Measurements from ENCODE around the gene ZNF670. TPM values are rescaled to one million over a fixed set of nuclear protein-coding genes. Genes with fewer than 3 reads are reported as not detected.

The ZNF670 gene
- total RNA-seq, 1 experiment from 2014 or later: 2.5 TPM

DNA sequence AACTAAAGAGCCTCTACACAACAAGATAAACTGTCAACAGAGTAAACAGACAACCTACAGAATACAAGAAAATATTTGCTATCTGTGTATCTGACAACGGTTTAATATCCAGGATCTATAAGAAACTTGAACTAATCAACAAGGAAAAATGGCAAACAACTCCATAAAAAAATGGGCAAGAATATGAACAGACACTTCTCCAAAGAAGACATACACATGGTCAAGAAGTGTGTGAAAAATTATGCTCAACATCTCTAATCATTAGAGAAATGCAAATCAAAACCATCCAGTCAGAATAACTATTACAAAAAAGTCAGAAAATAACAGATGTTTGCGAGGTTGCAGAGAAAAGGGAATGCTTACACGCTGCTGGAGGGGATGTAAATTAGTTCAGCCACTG, 8.0 kb downstream of the ZNF670 start:
- BruUV-seq (replicated peaks): no TSS peak
- ChIA-PET POLR2A (ENCODE audit: unreplicated experiment) (no interaction called here), CTCF (no interaction called here)
- Histone ChIP-seq H3K27ac (no peak overlapping the region), H3K4me2 (no peak overlapping the region), H3F3A (ENCODE audit: insufficient read depth, low read depth) (no peaks in the 10 kb centered on the region), H3K9me2 (ENCODE audit: insufficient read depth) (no peaks in the 10 kb centered on the region), H3K4me3 (no peak overlapping the region), H4K20me1 (ENCODE audit: insufficient read depth) (no peaks in the 10 kb centered on the region), H2AFZ (no peak overlapping the region), H3K4me1 (replicated peaks; ENCODE audit: insufficient read depth) (no peaks in the 10 kb centered on the region), H3K36me3 (ENCODE audit: low read depth) (no peaks in the 10 kb centered on the region; the same call in 1 of the 2 replicates), H3K79me2 (ENCODE audit: low read depth) (0 out of 2 replicates have a peak, but pooled peaks cover 10% of the 10 kb centered on the region), H3K27me3 (ENCODE audit: insufficient read depth, low read depth) (no peaks in the 10 kb centered on the region), H3K9me3 (ENCODE audit: insufficient read depth, low read depth) (no peaks in the 10 kb centered on the region)
- intact Hi-C loops (cut with micrococcal nuclease; ENCODE audit: unreplicated experiment): no loop called here
- no peak for TF ChIP-seq EZH2 (IDR thresholded peaks at IDR 0.05; ENCODE audit: low read depth)
- TF ChIP-seq, protein P1, sequence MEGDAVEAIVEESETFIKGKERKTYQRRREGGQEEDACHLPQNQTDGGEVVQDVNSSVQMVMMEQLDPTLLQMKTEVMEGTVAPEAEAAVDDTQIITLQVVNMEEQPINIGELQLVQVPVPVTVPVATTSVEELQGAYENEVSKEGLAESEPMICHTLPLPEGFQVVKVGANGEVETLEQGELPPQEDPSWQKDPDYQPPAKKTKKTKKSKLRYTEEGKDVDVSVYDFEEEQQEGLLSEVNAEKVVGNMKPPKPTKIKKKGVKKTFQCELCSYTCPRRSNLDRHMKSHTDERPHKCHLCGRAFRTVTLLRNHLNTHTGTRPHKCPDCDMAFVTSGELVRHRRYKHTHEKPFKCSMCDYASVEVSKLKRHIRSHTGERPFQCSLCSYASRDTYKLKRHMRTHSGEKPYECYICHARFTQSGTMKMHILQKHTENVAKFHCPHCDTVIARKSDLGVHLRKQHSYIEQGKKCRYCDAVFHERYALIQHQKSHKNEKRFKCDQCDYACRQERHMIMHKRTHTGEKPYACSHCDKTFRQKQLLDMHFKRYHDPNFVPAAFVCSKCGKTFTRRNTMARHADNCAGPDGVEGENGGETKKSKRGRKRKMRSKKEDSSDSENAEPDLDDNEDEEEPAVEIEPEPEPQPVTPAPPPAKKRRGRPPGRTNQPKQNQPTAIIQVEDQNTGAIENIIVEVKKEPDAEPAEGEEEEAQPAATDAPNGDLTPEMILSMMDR (conservative IDR thresholded peaks at IDR 0.05): no peak
- no peak for DNase-seq

DNA sequence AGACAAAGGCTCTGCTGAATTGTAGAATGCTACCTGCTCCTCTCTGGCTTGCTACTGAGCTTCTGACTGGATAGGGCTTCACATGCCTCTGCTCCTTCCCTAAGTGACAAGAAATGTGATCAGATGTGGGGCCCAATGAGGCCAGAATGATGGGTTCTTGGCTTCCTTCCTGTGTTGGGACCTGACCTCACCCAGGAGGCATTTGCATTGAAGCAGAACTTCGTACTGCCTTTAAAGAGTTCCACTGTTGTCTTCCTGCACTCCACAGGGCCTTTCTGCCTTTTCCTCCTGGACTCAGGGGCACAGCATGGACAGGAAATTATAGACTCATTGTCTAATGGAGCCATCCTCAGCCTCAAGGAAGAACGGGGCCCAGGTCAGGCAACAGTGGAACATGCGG, 14.3 kb downstream of the ZNF670 start:
- Histone ChIP-seq H3K27ac (no peak overlapping the region), H3F3A (ENCODE audit: insufficient read depth, low read depth) (no peaks in the 10 kb centered on the region), H3K79me2 (ENCODE audit: low read depth) (no peaks in the 10 kb centered on the region), H3K27me3 (ENCODE audit: insufficient read depth, low read depth) (no peaks in the 10 kb centered on the region), H3K4me1 (replicated peaks; ENCODE audit: insufficient read depth) (no peaks in the 10 kb centered on the region), H3K4me2 (no peak overlapping the region), H3K9me2 (ENCODE audit: insufficient read depth) (no peaks in the 10 kb centered on the region), H4K20me1 (ENCODE audit: insufficient read depth) (no peaks in the 10 kb centered on the region), H3K4me3 (no peak overlapping the region), H2AFZ (no peak overlapping the region), H3K9me3 (ENCODE audit: insufficient read depth, low read depth) (no peaks in the 10 kb centered on the region), H3K36me3 (ENCODE audit: low read depth) (no peaks in the 10 kb centered on the region)
- no peak for DNase-seq
- no TSS peak for BruUV-seq (replicated peaks)
- TF ChIP-seq EZH2 (IDR thresholded peaks at IDR 0.05; ENCODE audit: low read depth): no peak
- TF ChIP-seq, protein P1 (conservative IDR thresholded peaks at IDR 0.05): no peak
- POLR2A ChIA-PET (ENCODE audit: unreplicated experiment): no interaction called here
- intact Hi-C loops (cut with micrococcal nuclease; ENCODE audit: unreplicated experiment): no loop called here
- CTCF ChIA-PET: no interaction called here

GRCh38 chr1:247060771-247061170, 17.8 kb downstream of the ZNF670 start:
- no peak overlapping the region for H3K4me3 ChIP-seq
- TF ChIP-seq, protein P1 (conservative IDR thresholded peaks at IDR 0.05): no peak
- no peak for TF ChIP-seq EZH2 (IDR thresholded peaks at IDR 0.05; ENCODE audit: low read depth)
- H3K9me3 ChIP-seq (ENCODE audit: insufficient read depth, low read depth): no peaks in the 10 kb centered on the region; the same call in none of the 2 replicates
- H3K4me2 ChIP-seq: no peak overlapping the region
- no TSS peak for BruUV-seq (replicated peaks)
- no peaks in the 10 kb centered on the region for H3K9me2 ChIP-seq (ENCODE audit: insufficient read depth)
- H3K79me2 ChIP-seq (ENCODE audit: low read depth): no peaks in the 10 kb centered on the region; the same call in 1 of the 2 replicates
- no peaks in the 10 kb centered on the region for H3K36me3 ChIP-seq (ENCODE audit: low read depth)
- CTCF ChIA-PET: no interaction called here
- intact Hi-C loops (cut with micrococcal nuclease; ENCODE audit: unreplicated experiment): no loop called here
- no peaks in the 10 kb centered on the region for H3F3A ChIP-seq (ENCODE audit: insufficient read depth, low read depth)
- no peak for DNase-seq
- no peaks in the 10 kb centered on the region for H3K27me3 ChIP-seq (ENCODE audit: insufficient read depth, low read depth)
- POLR2A ChIA-PET (ENCODE audit: unreplicated experiment): no interaction called here
- H3K4me1 ChIP-seq (replicated peaks; ENCODE audit: insufficient read depth): no peaks in the 10 kb centered on the region
- H3K27ac ChIP-seq: no peak overlapping the region
- H4K20me1 ChIP-seq (ENCODE audit: insufficient read depth): no peaks in the 10 kb centered on the region
- no peak overlapping the region for H2AFZ ChIP-seq
